Skeletal muscle satellite cell (primary cell): Measurements from ENCODE around the gene IP6K1.
"Not testable (repeated sequence)": the region's sequence is repeated elsewhere in the genome, so short reads cannot be mapped to it uniquely, and the experiment has no call there.

ENCODE experiments used
- H3K27me3 ChIP-seq: 2 replicates; pipeline ENCODE4 v1.7.0; 2013; ENCODE audit warnings: low read length; ENCODE audit not compliant: control insufficient read depth, insufficient read depth
- H3K36me3 ChIP-seq: 2 replicates; pipeline ENCODE4 v1.7.0; 2013; ENCODE audit warnings: mild to moderate bottlenecking, control low read depth, low read length; ENCODE audit not compliant: insufficient read depth
- H3K4me1 ChIP-seq: 2 replicates; pipeline ENCODE4 v1.7.0; 2013; ENCODE audit warnings: low read length; ENCODE audit not compliant: control insufficient read depth, insufficient read depth
- H3K4me2 ChIP-seq: 2 replicates; pipeline ENCODE4 v1.7.0; 2013; ENCODE audit warnings: mild to moderate bottlenecking, low read length
- H3K4me3 ChIP-seq: 2 replicates; pipeline ENCODE4 v1.7.0; 2013; ENCODE audit warnings: low read length
- H3K9ac ChIP-seq: 2 replicates; pipeline ENCODE4 v1.7.0; 2013; ENCODE audit warnings: mild to moderate bottlenecking, low read depth, low read length, moderate library complexity
- H3K9me3 ChIP-seq: replicated peaks from 2 replicates; pipeline ENCODE4 v1.7.0; 2013; ENCODE audit warnings: mild to moderate bottlenecking, control low read depth, low read length

The IP6K1 gene

DNA sequence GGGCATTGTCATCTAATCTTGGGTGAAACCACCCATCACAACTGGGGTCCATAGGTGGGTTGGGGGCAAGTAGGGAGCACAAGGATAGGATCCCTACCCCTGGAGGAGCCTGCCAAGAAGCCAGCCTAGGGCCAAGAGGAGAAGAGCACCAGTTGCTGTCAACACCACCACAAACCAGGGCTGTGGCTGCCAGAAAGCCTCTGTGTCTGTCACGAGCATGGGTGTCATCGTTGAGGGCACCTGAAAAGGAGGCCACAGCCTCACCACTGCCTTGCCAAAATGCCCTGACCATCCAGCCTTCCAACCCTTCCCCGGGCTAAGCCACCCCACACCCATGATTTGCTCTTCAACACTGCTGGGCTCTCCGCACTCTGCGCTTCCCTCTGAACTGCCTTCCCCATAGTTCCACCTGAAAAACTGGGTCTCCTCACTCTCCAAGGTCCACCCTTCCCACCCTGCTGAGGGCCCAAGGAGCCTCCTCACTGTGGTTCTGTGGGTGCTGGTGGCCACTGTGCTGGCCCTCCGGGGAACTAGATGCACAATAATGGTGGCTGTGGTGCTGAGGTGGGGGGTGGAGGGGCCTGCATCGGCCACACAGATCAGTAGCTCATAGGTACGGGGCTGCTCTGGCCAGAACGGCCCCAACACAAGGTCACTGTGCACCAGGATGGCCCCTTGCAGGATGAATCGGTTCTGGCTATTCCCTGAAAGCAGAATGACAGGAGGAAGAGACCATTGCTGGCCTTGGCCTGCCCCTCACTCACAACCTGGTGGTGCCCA is 6.2 kb upstream of the IP6K1 start:
- H3K9me3 ChIP-seq = no peaks in the 10 kb centered on the region
- H3K36me3 ChIP-seq = no peaks in the 10 kb centered on the region
- H3K4me1 ChIP-seq = no peaks in the 10 kb centered on the region
- H3K9ac ChIP-seq = no peak overlapping the region
- H3K27me3 ChIP-seq = peaks cover 10% of the 10 kb centered on the region
- H3K4me2 ChIP-seq = no peak overlapping the region
- no peak overlapping the region for H3K4me3 ChIP-seq

DNA sequence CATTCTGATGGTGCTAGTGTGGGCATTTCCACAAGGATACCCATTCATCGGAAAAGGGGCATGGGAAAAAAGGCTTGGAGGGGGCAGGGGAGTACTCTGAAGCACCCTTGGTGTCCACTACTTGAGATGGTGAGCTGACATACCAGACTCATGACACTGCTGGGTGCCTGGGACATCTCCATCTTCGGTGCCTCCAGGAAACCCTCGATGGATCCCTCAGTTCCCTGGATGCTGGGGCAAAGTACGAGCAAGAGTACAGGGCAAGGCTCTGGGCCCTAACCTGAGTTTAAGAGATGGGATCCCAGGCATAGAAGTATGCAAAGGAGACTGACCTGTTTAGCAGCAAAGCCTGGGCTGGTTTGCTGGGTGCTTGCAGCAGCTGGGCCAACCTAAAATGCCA is 5.2 kb upstream of the IP6K1 start:
- Histone ChIP-seq H3K4me2 (no peak overlapping the region), H3K9ac (no peak overlapping the region), H3K36me3 (no peaks in the 10 kb centered on the region), H3K9me3 (no peaks in the 10 kb centered on the region), H3K27me3 (peaks cover 10% of the 10 kb centered on the region), H3K4me1 (peaks cover 7% of the 10 kb centered on the region), H3K4me3 (no peak overlapping the region)

DNA sequence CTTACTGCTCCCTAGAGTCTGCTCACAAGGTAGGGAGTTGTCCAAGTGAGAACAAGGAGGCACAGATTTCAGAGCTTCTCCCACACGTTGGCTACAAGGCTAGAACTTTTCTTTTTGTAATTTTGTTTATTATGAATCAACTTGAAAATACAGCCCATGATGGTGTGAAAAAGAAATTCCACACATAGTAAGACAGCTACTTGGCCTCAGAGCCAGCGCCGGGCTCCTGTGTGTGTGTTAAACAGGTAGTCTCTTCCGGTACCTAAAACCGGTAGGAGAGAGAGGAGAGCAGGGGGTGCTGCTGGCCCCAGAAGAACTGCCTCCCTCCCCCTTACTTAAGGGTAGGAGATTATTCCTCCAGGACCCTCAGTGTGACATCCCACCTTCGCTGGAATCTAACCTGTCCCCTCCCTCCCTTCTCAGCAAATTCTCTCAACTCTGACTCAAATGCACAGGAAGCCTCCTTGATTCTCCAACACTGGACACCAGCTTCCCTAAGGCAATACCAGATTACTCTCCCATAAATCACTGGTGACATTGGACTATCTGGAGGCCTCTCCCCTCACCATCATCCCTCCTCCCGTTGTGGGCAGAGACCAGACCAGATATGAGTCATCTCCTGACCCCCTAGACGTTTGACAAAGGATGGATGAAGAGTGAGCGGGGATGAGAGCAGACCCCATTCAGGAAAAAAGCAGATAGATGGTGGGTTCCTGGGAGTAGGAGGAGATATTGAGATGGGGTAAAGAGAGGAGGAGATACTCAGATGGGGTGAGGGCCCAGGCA is 4.5 kb upstream of the IP6K1 start:
- Histone ChIP-seq H3K36me3 (no peaks in the 10 kb centered on the region), H3K9ac (no peak overlapping the region), H3K4me3 (no peak overlapping the region)

DNA sequence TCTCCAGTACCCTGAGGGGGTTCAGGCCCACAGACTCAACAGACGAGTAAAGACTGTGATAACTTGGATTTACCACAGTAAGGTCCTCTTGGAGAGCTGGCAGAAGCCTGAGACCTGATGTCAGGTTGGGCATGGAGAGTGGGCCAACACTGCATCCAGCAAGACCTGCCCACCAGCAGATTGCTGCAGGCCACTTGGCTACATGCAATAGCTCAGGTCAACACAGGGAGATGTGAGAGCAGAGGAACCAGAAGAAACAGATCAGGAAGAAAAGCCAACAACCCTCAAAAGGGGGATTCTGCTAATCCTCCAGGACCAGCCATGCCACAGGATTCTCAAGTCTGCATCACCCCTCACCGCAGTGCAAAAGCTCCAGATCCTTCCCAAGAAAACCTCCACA is 1.7 kb upstream of the IP6K1 start:
- Histone ChIP-seq H3K36me3 (no peaks in the 10 kb centered on the region), H3K4me2 (no peak overlapping the region), H3K9me3 (no peaks in the 10 kb centered on the region), H3K9ac (no peak overlapping the region), H3K27me3 (peaks cover 10% of the 10 kb centered on the region), H3K4me1 (peaks cover 14% of the 10 kb centered on the region), H3K4me3 (no peak overlapping the region)

More for the DNA sequence above, 4.5 kb upstream of the IP6K1 start:
- Histone ChIP-seq H3K9me3 (no peaks in the 10 kb centered on the region), H3K4me1 (peaks cover 7% of the 10 kb centered on the region), H3K4me2 (no peak overlapping the region), H3K27me3 (peaks cover 10% of the 10 kb centered on the region)

DNA sequence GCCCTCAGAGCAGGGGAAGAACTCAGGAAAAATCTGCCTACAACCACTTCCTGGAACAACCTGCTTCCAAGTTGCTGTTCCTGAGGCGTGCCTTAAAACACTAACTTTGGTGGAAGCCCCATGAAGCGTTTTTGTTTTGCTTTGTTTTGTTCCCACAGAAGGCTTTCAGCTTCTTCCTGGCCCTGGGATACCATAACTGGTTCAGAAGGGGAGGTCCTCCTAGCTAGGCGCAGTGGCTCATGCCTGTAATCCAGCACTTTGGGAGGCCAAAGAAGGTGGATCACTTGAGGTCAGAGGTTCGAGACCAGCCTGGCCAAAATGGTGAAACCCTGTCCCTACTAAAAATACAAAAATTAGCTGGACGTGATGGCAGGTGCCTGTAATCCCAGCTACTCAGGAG is 1.2 kb upstream of the IP6K1 start:
- Histone ChIP-seq H3K27me3 (peaks cover 8% of the 10 kb centered on the region), H3K4me3 (no peak overlapping the region), H3K4me1 (peaks cover 14% of the 10 kb centered on the region), H3K4me2 (no peak overlapping the region), H3K9me3 (no peaks in the 10 kb centered on the region), H3K9ac (no peak overlapping the region), H3K36me3 (no peaks in the 10 kb centered on the region)

DNA sequence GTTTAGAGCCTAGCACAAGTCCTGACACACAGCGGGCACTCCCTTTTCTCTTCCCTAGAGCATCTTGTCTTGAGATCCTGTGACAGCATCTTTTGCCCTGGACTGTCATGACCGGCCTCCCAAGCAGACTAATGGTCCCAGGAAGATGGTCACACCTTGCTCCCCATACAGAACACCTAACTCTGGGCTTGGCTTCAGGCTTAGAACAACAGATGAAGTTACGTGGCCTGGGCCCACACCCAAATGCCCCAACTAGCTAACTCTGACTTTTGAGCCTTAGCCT is 781 bp upstream of the IP6K1 start:
- H3K36me3 ChIP-seq = no peaks in the 10 kb centered on the region
- H3K9me3 ChIP-seq = no peaks in the 10 kb centered on the region
- peaks cover 14% of the 10 kb centered on the region for H3K4me1 ChIP-seq
- peak overlapping the region; percentile 92 for H3K9ac ChIP-seq
- peak overlapping the region; percentile 79 for H3K4me2 ChIP-seq
- H3K4me3 ChIP-seq = peak overlapping the region; percentile 68
- H3K27me3 ChIP-seq = peaks cover 4% of the 10 kb centered on the region

DNA sequence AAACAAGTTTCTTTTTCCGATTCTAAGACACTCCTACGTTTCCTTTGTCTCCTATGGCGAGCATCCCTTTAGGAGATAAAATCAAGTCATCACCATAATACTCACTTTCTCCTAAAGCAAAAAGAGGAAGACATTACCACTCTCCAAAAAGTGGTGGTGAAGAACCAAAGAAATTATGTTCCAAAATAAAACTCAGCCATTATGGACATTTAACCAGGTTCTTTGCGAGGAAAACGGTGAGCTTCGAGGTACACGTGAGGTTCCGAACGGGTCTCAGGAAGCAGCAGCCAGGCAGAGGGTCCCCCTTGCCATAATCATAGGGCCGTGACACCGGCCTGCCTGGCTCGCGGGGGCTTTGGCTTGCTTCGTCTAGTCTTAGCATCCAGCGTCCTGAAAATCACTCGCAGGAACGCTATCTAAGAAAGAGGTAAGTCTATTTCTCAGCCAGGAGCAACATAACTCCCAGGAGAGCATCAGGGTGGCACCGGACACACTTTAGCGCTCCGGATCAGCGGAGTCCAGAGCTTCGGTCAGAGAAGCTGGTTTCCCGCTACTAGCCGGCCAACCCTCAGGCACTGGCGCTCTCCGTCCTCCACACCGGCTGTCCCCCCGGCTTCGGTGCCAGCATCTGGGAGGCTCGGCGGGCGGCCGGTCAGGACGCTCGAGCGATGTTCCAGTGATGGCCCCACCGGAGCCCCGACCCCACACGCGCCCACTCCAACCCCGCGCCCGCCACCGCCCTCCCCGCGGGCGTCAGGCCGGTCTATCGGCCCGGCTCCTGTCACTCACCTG is 581 bp downstream of the IP6K1 start:
- Histone ChIP-seq H3K4me3 (peak overlapping the region; percentile 82), H3K9me3 (no peaks in the 10 kb centered on the region), H3K4me1 (peaks cover 14% of the 10 kb centered on the region), H3K4me2 (peak overlapping the region; percentile 96), H3K27me3 (no peaks in the 10 kb centered on the region), H3K9ac (peak overlapping the region; percentile 92), H3K36me3 (peaks cover 6% of the 10 kb centered on the region)

DNA sequence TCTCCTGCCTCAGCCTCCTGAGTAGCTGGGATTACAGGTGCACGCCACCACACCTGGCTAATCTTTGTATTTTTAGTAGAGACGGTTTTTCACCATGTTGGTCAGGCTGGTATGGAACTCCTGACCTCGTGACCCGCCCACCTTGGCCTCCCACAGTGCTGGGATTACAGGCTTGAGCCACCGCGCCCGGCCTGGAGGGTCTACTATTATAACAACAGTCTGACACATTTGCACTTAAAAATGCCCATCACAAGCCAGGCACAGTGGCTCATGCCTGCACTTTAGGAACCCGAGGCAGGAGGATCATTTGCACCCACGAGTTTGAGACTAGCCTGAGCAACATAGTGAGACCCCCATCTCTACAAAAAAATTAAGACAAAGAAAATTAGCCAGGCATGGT is 4.1 kb downstream of the IP6K1 start:
- H3K27me3 ChIP-seq, H3K4me3 ChIP-seq, H3K9me3 ChIP-seq, H3K36me3 ChIP-seq, H3K4me2 ChIP-seq, H3K9ac ChIP-seq: not testable (repeated sequence)
- peaks cover 13% of the 10 kb centered on the region for H3K4me1 ChIP-seq

DNA sequence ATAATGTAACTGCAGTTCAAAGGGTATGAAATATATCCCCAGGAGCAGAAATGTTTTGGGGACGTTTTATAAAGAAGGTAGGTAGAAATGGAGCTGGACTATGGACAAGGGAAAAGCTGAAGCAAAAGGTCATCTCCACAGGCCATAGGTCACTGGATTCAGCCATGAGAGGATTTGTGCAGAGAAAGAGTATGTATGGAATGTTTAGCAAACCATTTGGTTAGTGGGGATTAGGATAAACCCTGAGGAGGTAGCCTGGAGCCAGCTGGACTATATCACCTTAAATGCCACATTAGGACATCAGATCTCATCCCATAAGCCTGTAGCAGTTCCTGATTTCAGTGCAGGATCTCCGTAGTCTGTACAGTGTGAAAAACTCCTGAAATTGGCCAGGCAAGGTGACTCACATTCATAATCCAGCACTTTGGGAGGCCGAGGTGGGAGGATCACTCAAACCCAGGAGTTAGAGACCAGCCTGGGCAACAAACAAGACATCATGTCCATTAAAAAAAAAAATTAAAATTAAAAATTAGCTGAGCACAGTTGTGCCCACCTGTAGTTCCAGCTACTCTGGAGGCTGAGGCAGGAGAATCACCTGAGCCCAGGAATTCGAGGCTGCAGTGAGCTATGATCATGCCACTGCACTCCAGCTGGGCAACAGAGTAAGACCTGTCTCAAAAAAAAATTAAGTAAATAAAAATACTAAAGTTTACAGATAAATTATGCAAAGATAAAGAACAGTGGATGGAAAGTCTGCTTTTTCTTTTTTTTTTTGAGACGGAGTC is 4.7 kb downstream of the IP6K1 start:
- Histone ChIP-seq H3K4me2 (no peak overlapping the region), H3K27me3 (no peaks in the 10 kb centered on the region), H3K9me3 (no peaks in the 10 kb centered on the region), H3K4me3 (no peak overlapping the region), H3K9ac (no peak overlapping the region), H3K36me3 (peaks cover 10% of the 10 kb centered on the region), H3K4me1 (peaks cover 6% of the 10 kb centered on the region)

DNA sequence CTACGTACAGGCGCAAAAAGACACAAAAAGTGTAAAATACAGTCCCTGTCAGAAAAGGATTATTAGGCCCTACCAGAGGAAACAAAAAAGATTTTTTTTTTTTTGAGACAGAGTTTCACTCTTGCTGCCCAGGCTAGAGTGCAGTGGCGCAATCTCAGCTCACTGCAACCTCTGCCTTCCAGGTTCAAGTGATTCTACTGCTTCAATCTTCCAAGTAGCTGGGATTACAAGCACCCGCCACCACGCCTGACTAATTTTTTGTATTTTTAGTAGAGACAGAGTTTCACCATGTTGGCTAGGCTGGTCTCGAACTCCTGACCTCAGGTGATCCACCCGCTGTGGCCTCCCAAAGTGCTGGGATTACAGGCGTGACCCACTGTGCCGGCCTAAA is 5.4 kb downstream of the IP6K1 start:
- not testable (repeated sequence) for H3K9ac ChIP-seq, H3K4me3 ChIP-seq, H3K4me1 ChIP-seq, H3K9me3 ChIP-seq, H3K4me2 ChIP-seq, H3K27me3 ChIP-seq
- peaks cover 13% of the 10 kb centered on the region for H3K36me3 ChIP-seq
